COR-L47 (cell line): Measurements from ENCODE around the gene IKBKG.
"Not testable (repeated sequence)": the region's sequence is repeated elsewhere in the genome, so short reads cannot be mapped to it uniquely, and the experiment has no call there.

ENCODE experiments used
- DNase-seq: peaks from one replicate; lab custom pipeline; 2025; lab: John Stamatoyannopoulos, UW

IKBKG gene

GRCh38 chrX:154605566-154605965, 58.1 kb downstream of the IKBKG start:
- DNase-seq = no peak

GRCh38 chrX:154607370-154607769, 60.0 kb downstream of the IKBKG start:
- DNase-seq = peak; percentile 81

GRCh38 chrX:154607976-154608375, 60.6 kb downstream of the IKBKG start:
- DNase-seq = not testable (repeated sequence)

- not testable (repeated sequence) for DNase-seq
Measured at GRCh38 chrX:154608823-154609222, 61.4 kb downstream of the IKBKG start.

GRCh38 chrX:154611146-154611545, 63.7 kb downstream of the IKBKG start:
- DNase-seq = not testable (repeated sequence)

GRCh38 chrX:154613586-154613985, 66.2 kb downstream of the IKBKG start:
- DNase-seq = not testable (repeated sequence)
